Gastrocnemius medialis (tissue), 4 donors: Measurements from ENCODE around the gene PKNOX2. TPM values are rescaled to one million over a fixed set of nuclear protein-coding genes. Genes with fewer than 3 reads are reported as not detected.

Experiments
- ATAC-seq, 2 donors: fragments of 150-250 bp; one replicate each; pipeline ENCODE4 v1.9.1; 2016
- DNase-seq, 2 donors: peaks; one replicate each; pipeline ENCODE4 v3.0.0-alpha.2; 2019
- H3K27ac ChIP-seq, 4 donors: fragments of 200-600 bp; sonication (generic); 1 replicate in 1 of 4; 2 replicates in 3 of 4; pipeline ENCODE4 v1.5.1; 2016 to 2018; ENCODE audit warnings: mild to moderate bottlenecking in 2 of 4, moderate library complexity in 1 of 4
- H3K27me3 ChIP-seq, 3 donors: fragments of 200-600 bp; sonication (generic) in 2 of 3; 1 replicate in 1 of 3; 2 replicates in 2 of 3; pipeline versions ENCODE4 v1.5.1 to v1.6.0; 2016 to 2019; ENCODE audit warnings: mild to moderate bottlenecking in 1 of 3, moderate library complexity in 1 of 3
- H3K36me3 ChIP-seq, 2 donors: fragments of 200-600 bp; sonication (generic) in 1 of 2; one replicate each; pipeline ENCODE4 v1.5.1; 2017 to 2018
- H3K4me1 ChIP-seq, 2 donors: fragments of 200-600 bp; sonication (generic) in 1 of 2; one replicate each; pipeline ENCODE4 v1.5.1; 2016 to 2017; ENCODE audit warnings: mild to moderate bottlenecking in 2 of 2
- H3K4me3 ChIP-seq, 4 donors: fragments of 200-600 bp; sonication (generic) in 3 of 4; 1 replicate in 1 of 4; 2 replicates in 3 of 4; pipeline ENCODE4 v1.5.1; 2016 to 2019; ENCODE audit warnings: mild to moderate bottlenecking in 2 of 4
- H3K9me3 ChIP-seq, 3 donors: fragments of 200-600 bp; sonication (generic) in 2 of 3; 1 replicate in 1 of 3; 2 replicates in 2 of 3; pipeline ENCODE4 v1.5.1; 2016 to 2019
- CTCF ChIP-seq, 5 experiments: fragments of 450-650 bp in 3 of 5; fragments of 200-600 bp in 2 of 5; sonication (generic) in 2 of 5; IDR thresholded peaks in 4 of 5; conservative IDR thresholded peaks in 1 of 5; 1 replicate in 4 of 5; 2 replicates in 1 of 5; pipeline ENCODE4 v1.5.1; 2016 to 2019; ENCODE audit warnings: antibody characterized with exemption in 5 of 5, mild to moderate bottlenecking in 3 of 5, moderate library complexity in 3 of 5
- POLR2A ChIP-seq, 2 donors: fragments of 450-650 bp; IDR thresholded peaks; one replicate each; pipeline ENCODE4 v1.6.1; 2017; ENCODE audit warnings: antibody characterized with exemption in 2 of 2, mild to moderate bottlenecking in 2 of 2, moderate library complexity in 2 of 2
- in situ Hi-C, 4 donors: fragments of 200-750 bp; cut with MboI; loops; one replicate each; pipeline versions ENCODE4 v1.15.0 to v1.8.0; 2017; ENCODE audit warnings: low sequenced_read_pairs in 4 of 4
- intact Hi-C: fragments of 100-400 bp; cut with DNase I; formaldehyde crosslinking; loops from one replicate; pipeline ENCODE4 v1.15.1; 2023; ENCODE audit warnings: low total_unique reads
- total RNA-seq, 4 donors: library from RNA; depleted of rRNA; stranded (reverse); fragments of >200 nt; gene quantifications; one replicate each; pipeline versions ENCODE4 v1.1.0 to v1.2.3, GENCODE V29; 2016

The PKNOX2 gene
- total RNA-seq, 4 donors from 2014 or later = 3.7 to 11.7 (median 6.0) TPM

- H3K27ac ChIP-seq = no peak overlapping the region
- no peaks in the 10 kb centered on the region for H3K36me3 ChIP-seq
- no peaks in the 10 kb centered on the region for H3K27me3 ChIP-seq
- in situ Hi-C loops (loop anchor here in 1 of 4 donors (25.0 kb wide), 1 partner anchor 373 kb away; the partner anchor contains the start of gene CCDC15), intact Hi-C loops (no loop called here)
- peaks cover 0 to 12% of the 10 kb centered on the region in 2 donors for H3K4me1 ChIP-seq
- DNase-seq (no peak), ATAC-seq (no peak)
- H3K4me3 ChIP-seq = no peak overlapping the region
- no peaks in the 10 kb centered on the region for H3K9me3 ChIP-seq
- no peak for TF ChIP-seq CTCF (IDR thresholded peaks at IDR 0.05 in 4 of 5, conservative IDR thresholded peaks at IDR 0.05 in 1 of 5)
- no peak for TF ChIP-seq POLR2A (IDR thresholded peaks at IDR 0.05)
Observed at GRCh38 chr11:125335106-125335505, 170.6 kb downstream of the PKNOX2 start.

DNA sequence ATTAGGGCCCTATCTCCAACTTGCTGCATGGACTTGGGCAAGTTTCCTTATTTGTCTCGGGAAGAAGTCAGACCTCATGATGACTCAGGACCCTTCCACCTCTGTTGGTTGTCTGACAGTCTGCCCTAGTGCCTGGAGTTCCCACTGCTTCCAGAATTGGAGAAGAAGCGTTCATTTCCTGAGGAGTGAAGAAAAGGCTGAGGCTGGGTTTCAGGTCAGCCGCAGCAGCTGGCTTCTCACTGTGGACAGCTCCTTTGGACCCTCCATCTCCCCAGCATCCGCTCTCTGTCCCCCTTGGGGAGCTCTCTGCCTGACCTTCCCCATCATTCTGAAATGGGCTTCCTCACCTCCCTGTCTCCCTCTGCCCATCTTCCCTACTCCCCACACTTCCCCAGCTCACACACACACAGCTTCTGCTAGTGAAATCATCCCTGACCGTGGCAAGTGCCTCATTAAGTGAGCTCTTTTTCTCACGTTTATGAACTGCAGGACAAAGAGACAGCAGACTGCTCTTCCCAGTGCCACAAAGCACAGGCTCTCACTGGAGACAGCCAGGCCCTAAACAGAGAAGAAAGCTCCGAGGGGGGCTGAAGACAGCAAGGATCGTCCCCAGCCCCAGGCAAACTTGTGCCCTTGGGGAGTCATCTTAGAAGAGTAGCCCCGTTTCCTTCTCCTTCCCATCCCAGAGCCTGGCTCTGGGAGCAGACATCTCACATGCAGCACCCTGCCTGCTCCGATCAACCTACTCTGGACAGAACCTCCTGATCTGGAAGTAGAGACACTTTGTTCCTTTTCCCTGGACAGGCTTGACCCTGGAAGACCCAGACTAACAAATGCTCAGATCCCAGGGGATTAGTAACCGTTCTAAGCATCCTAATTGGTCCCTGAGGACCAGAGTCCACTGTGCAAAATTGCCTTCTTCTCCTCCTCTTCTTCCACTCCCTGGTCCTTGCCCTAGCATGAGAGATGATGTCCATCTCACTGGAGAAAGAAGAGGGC, 173.6 kb downstream of the PKNOX2 start:
- in situ Hi-C loops (loop anchor here in 1 of 4 donors (25.0 kb wide), 1 partner anchor 376 kb away; the partner anchor contains the start of gene CCDC15), intact Hi-C loops (no loop called here)
- Histone ChIP-seq H3K4me1 (peaks cover 0 to 12% of the 10 kb centered on the region in 2 donors), H3K9me3 (no peaks in the 10 kb centered on the region), H3K4me3 (no peak overlapping the region), H3K36me3 (no peaks in the 10 kb centered on the region), H3K27ac (peak overlapping the region; percentile 38 to 58 (median 46)), H3K27me3 (no peaks in the 10 kb centered on the region)
- ATAC-seq (peak; percentile 42 to 50), DNase-seq (no peak)
- TF ChIP-seq CTCF (IDR thresholded peaks at IDR 0.05 in 4 of 5, conservative IDR thresholded peaks at IDR 0.05 in 1 of 5) (no peak), POLR2A (IDR thresholded peaks at IDR 0.05) (no peak)

DNA sequence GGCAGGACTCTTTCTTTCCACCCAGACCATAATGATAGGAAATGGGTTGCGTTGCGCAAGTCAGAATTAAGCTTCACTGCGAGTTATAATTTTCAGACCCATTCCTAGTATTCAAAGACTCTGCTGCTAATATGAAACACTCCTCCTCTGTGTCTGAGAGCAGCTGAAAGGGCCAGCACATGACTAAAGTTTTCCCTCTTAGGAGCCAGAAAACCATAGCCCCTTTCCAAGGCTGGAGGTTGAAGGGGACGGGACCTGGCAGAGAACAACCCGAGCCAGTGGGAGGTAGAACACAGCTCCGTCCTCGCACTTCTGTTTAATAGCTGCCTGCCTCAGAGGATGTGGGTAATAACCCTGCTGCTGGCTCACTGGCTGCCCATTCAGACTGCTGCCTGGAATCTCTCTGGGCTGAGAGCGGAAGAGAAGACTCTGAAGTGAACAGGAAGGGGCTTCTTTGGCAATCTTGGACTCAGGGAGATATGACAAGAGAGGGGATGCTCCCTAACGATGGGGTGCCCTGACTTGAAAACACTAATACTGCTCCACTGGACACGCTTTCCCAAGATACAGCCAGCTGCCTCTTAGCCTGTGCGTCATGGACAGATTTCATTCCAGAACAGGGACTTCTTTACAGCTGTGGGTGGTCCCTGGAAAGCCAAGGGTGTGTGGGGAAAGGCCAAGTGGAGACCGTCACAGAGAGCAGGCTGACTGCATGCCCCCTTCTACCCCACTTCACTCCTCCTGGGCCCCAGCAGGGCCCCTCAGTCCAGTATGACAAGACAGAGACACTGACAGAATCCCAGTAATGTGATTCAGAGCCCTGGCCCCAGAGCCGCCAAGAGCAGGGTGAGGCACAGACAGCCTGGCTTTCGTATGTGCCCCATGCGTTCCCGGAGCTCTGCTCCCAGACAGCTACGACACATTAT, 174.6 kb downstream of the PKNOX2 start:
- TF ChIP-seq CTCF (IDR thresholded peaks at IDR 0.05 in 4 of 5, conservative IDR thresholded peaks at IDR 0.05 in 1 of 5) (no peak), POLR2A (IDR thresholded peaks at IDR 0.05) (no peak)
- DNase-seq = no peak
- peaks cover 2 to 15% of the 10 kb centered on the region in 2 donors for H3K4me1 ChIP-seq
- no peaks in the 10 kb centered on the region for H3K27me3 ChIP-seq
- no peaks in the 10 kb centered on the region for H3K9me3 ChIP-seq
- no peak overlapping the region for H3K4me3 ChIP-seq
- in situ Hi-C loops (loop anchor here in 1 of 4 donors (25.0 kb wide), 1 partner anchor 377 kb away; the partner anchor contains the start of gene CCDC15), intact Hi-C loops (no loop called here)
- peak overlapping the region; percentile 38 to 51 (median 46) for H3K27ac ChIP-seq
- peak; percentile 16 to 53 for ATAC-seq
- no peaks in the 10 kb centered on the region for H3K36me3 ChIP-seq

- TF ChIP-seq CTCF (IDR thresholded peaks at IDR 0.05 in 4 of 5, conservative IDR thresholded peaks at IDR 0.05 in 1 of 5) (no peak), POLR2A (IDR thresholded peaks at IDR 0.05) (no peak)
- Histone ChIP-seq H3K27ac (no peak overlapping the region), H3K9me3 (no peaks in the 10 kb centered on the region), H3K4me1 (peaks cover 24 to 36% of the 10 kb centered on the region in 2 donors), H3K4me3 (no peak overlapping the region), H3K36me3 (no peaks in the 10 kb centered on the region), H3K27me3 (no peaks in the 10 kb centered on the region)
- in situ Hi-C loops (loop anchor here in 3 of 4 donors (10.0 to 25.0 kb wide), 2 partner anchors 177 to 379 kb away; partner anchors contain the start of genes PKNOX2 (in 2 of the 3) and CCDC15 (in 1 of the 3)), intact Hi-C loops (no loop called here)
- ATAC-seq (no peak), DNase-seq (no peak)
Observed at GRCh38 chr11:125341676-125342075, 177.1 kb downstream of the PKNOX2 start.
